Ovary (tissue), 9 donors: ENCODE data around the gene TBCD. TPM values are rescaled to one million over a fixed set of nuclear protein-coding genes. Genes with fewer than 3 reads are reported as not detected.
A peak's percentile ranks its signal among the peaks of the same experiment; 100 is the strongest.

Source experiments
- DNase-seq, 5 donors: peaks; one replicate each; pipeline ENCODE4 v3.0.0-alpha.2; 2019 to 2020
- H3K27ac ChIP-seq, 2 donors: fragments of 200-600 bp; one replicate each; pipeline versions ENCODE4 v1.5.1 to v1.8.0; 2019 to 2022
- H3K27me3 ChIP-seq: fragments of 200-600 bp; one replicate; pipeline ENCODE4 v1.8.0; 2022
- H3K36me3 ChIP-seq: fragments of 200-600 bp; sonication (generic); one replicate; pipeline ENCODE4 v1.5.1; 2019
- H3K4me1 ChIP-seq: one replicate; pipeline ENCODE4 v1.8.1; 2013; ENCODE audit warnings: mild to moderate bottlenecking, moderate library complexity; ENCODE audit not compliant: insufficient read depth
- H3K4me3 ChIP-seq: fragments of 200-600 bp; sonication (generic); one replicate; pipeline ENCODE4 v1.5.1; 2017
- H3K9me3 ChIP-seq, 2 donors: fragments of 200-600 bp in 1 of 2; sonication (generic) in 1 of 2; one replicate each; pipeline versions ENCODE4 v1.5.1 to v1.8.1; 2013 to 2019; ENCODE audit warnings: mild to moderate bottlenecking in 1 of 2, moderate library complexity in 1 of 2
- CTCF ChIP-seq, 3 donors: fragments of 450-650 bp in 2 of 3; fragments of 200-600 bp in 1 of 3; IDR thresholded peaks; one replicate each; pipeline versions ENCODE4 v1.5.1 to v1.8.0; 2016 to 2022; ENCODE audit warnings: antibody characterized with exemption in 3 of 3, mild to moderate bottlenecking in 1 of 3
- EP300 ChIP-seq: sonication (generic); formaldehyde crosslinking; IDR thresholded peaks from one replicate; pipeline ENCODE4 v1.6.1; 2017; ENCODE audit warnings: antibody characterized with exemption
- POLR2A ChIP-seq: fragments of 450-650 bp; IDR thresholded peaks from one replicate; pipeline ENCODE4 v1.6.1; 2017; ENCODE audit warnings: antibody characterized with exemption, mild to moderate bottlenecking, moderate library complexity
- WGBS, 3 donors: extraction: QIAGEN DNeasy Blood & Tissue Kit in 1 of 3; methylation state at CpG; one replicate each; pipeline versions ENCODE4 v1.1.5 to v1.1.7; 2013 to 2017; 5-methylcytosine and 5-hydroxymethylcytosine counted together
- intact Hi-C, 4 donors: fragments of 100-400 bp; cut with DNase I; formaldehyde crosslinking; loops; one replicate each; pipeline versions ENCODE4 v1.11.0 to v1.15.1; 2022 to 2023
- polyA plus RNA-seq, 2 donors: library from polyadenylated mRNA; stranded (reverse); fragments of 200-250 nt in 1 of 2; fragments of 350-450 nt in 1 of 2; fragmentation: Illumina TruSeq in 1 of 2; extraction: RNeasy Lipid Tissue Mini Kit (QIAGEN cat#74804) in 1 of 2; gene quantifications; one replicate each; pipeline ENCODE4 v1.2.3, GENCODE V29; 2013 to 2014
- total RNA-seq, 7 donors: library from RNA; depleted of rRNA in 2 of 7; stranded (reverse); fragments of >200 nt in 2 of 7; fragmentation: NEBNext Ultra II Directional in 3 of 7; extraction: Animal tissue kit (Norgen Biotek cat#: 25700) in 3 of 7; gene quantifications; one replicate each; pipeline versions ENCODE4 v1.1.0 to v1.2.4, GENCODE V29; 2016 to 2023
- donor health status: DM: no; HTN: no; CAD: no; lungs with moderate emphysema.
- donor health status: DM: no; HTN: no; CAD: no.
- donor health status: Bipolar disorder and iron deficiency.
- donor health status: DM: yes; HTN: yes; CAD: no.
- donor health status: DM: no; HTN: no; CAD: no.
- donor health status: DM: yes; HTN: yes; CAD: no.

TBCD gene
- total and polyA plus RNA-seq, 9 donors: 29.2 to 88.3 (median 59.2) TPM

GRCh38 chr17:82802075-82802780 lies 50.4 kb downstream of the TBCD start:
- H3K36me3 ChIP-seq: no peaks in the 10 kb centered on the region
- no peaks in the 10 kb centered on the region for H3K9me3 ChIP-seq
- intact Hi-C loops: no loop called here
- peaks cover 8% of the 10 kb centered on the region for H3K4me1 ChIP-seq
- H3K4me3 ChIP-seq: no peak overlapping the region
- no peak for DNase-seq
- 74 to 82% (median 75%) methylated on average over 16 to 17 of the region's 17 CpGs for WGBS, 3 donors
- no peak for TF ChIP-seq EP300
- no peak for TF ChIP-seq POLR2A
- no peak for TF ChIP-seq CTCF (IDR thresholded peaks at IDR 0.05)
- H3K27me3 ChIP-seq: no peaks in the 10 kb centered on the region
- no peak overlapping the region for H3K27ac ChIP-seq

DNA sequence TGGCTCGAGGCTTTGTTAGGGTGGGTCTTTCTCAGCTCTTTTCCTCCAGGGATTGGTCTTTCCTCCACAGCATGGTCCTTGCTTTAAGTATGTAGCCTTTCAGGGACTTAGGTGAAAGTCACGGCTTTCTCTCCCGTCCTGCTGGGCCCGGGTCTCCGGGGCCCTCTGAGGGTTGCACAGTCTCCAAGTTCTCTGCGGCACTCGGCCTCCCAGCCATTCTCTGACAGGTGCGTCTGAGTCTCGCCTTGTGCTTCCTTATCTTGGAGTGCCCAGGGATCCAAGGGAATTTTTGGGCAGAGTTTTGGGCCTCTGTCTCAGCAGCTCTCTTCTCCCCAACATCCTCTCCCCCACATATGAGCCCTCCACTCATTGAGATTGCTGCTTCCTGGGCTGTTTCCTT lies 51.3 kb downstream of the TBCD start:
- 85 to 96% (median 91%) methylated on average over 9 of the region's 9 CpGs for WGBS, 3 donors
- H3K4me1 ChIP-seq: peaks cover 8% of the 10 kb centered on the region
- H3K36me3 ChIP-seq: no peaks in the 10 kb centered on the region
- no peak overlapping the region for H3K27ac ChIP-seq
- H3K4me3 ChIP-seq: no peak overlapping the region
- no peak for DNase-seq
- TF ChIP-seq CTCF (IDR thresholded peaks at IDR 0.05) (no peak), EP300 (no peak), POLR2A (no peak)
- no peaks in the 10 kb centered on the region for H3K9me3 ChIP-seq
- intact Hi-C loops: no loop called here
- no peaks in the 10 kb centered on the region for H3K27me3 ChIP-seq

DNA sequence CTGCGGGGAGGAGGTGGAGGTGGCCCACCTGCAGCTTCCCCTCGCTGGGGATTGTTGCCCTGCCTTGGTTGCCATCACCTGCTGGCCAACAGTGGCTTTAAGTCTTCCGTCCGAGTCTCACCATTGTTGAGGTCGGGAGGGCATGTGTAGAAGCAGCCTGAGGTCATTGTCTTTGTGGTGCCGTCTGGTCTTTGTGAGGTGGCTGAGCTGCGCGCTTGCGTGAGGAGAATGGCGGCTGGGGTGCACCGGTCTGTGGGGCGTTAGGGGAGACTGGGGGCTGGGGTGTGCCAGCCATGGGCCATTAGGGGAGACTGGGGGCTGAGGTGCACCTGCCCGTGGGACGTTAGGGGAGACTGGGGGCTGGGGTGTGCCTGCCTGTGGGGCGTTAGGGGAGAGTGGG lies 51.7 kb downstream of the TBCD start:
- intact Hi-C loops: no loop called here

GRCh38 chr17:82804442-82805191 lies 52.8 kb downstream of the TBCD start:
- Histone ChIP-seq H3K4me3 (no peak overlapping the region), H3K9me3 (no peaks in the 10 kb centered on the region), H3K36me3 (no peaks in the 10 kb centered on the region), H3K4me1 (peaks cover 8% of the 10 kb centered on the region), H3K27me3 (no peaks in the 10 kb centered on the region), H3K27ac (peak overlapping the region in 1 of 2 donors; percentile 73)
- peak; percentile 91 to 96 (median 93) for DNase-seq
- 34 to 46% (median 40%) methylated on average over 24 to 27 of the region's 27 CpGs for WGBS, 3 donors
- TF ChIP-seq POLR2A (no peak), EP300 (no peak)
- intact Hi-C loops: no loop called here

More for the DNA sequence above, 51.7 kb downstream of the TBCD start:
- TF ChIP-seq POLR2A: no peak
- no peak for TF ChIP-seq EP300
- no peak for TF ChIP-seq CTCF (IDR thresholded peaks at IDR 0.05)
- Histone ChIP-seq H3K27me3 (no peaks in the 10 kb centered on the region), H3K4me3 (no peak overlapping the region), H3K4me1 (peaks cover 8% of the 10 kb centered on the region), H3K36me3 (no peaks in the 10 kb centered on the region), H3K9me3 (no peaks in the 10 kb centered on the region), H3K27ac (no peak overlapping the region)
- DNase-seq: no peak
- WGBS, 3 donors: 93 to 95% (median 94%) methylated on average over 15 of the region's 15 CpGs

GRCh38 chr17:82805254-82805653 lies 53.4 kb downstream of the TBCD start:
- Histone ChIP-seq H3K4me3 (no peak overlapping the region), H3K27ac (peak overlapping the region in 1 of 2 donors; percentile 73), H3K9me3 (no peaks in the 10 kb centered on the region), H3K4me1 (peaks cover 8% of the 10 kb centered on the region), H3K36me3 (no peaks in the 10 kb centered on the region), H3K27me3 (no peaks in the 10 kb centered on the region)
- intact Hi-C loops: no loop called here
- 65 to 76% (median 68%) methylated on average over 13 of the region's 13 CpGs for WGBS, 3 donors
- TF ChIP-seq CTCF (IDR thresholded peaks at IDR 0.05): no peak
- TF ChIP-seq POLR2A: no peak
- no peak for TF ChIP-seq EP300
- no peak for DNase-seq
